SK-N-SH (cell line): Measurements from ENCODE around the gene SPI1. TPM values are rescaled to one million over a fixed set of nuclear protein-coding genes. Genes with fewer than 3 reads are reported as not detected.
A peak's percentile ranks its signal among the peaks of the same experiment; 100 is the strongest.

Experiments
- CHD2 ChIP-seq: fragments of 150-350 bp; IDR thresholded peaks from 2 replicates; pipeline ENCODE4 v1.6.1; 2018; ENCODE audit warnings: low read length; ENCODE audit not compliant: partially characterized antibody
- ELF1 ChIP-seq: IDR thresholded peaks from 2 replicates; pipeline ENCODE4 v1.4.0; 2012
- EZH2phosphoT487 ChIP-seq: fragments of 200-600 bp; sonication (generic); IDR thresholded peaks from 2 replicates; pipeline ENCODE4 v1.6.1; 2017; ENCODE audit warnings: low read depth, mixed run types, mild to moderate bottlenecking, antibody characterized with exemption, moderate library complexity, borderline replicate concordance
- FOXJ3 ChIP-seq: sonication (generic); formaldehyde crosslinking; IDR thresholded peaks from 2 replicates; pipeline ENCODE4 v1.5.1; 2020; ENCODE audit warnings: mild to moderate bottlenecking, missing genetic modification reagents
- IRF3 ChIP-seq: fragments of 150-350 bp; IDR thresholded peaks from 2 replicates; pipeline ENCODE4 v1.6.1; 2016; ENCODE audit warnings: mild to moderate bottlenecking, low read depth, low read length
- JUND ChIP-seq: IDR thresholded peaks from 2 replicates; pipeline ENCODE4 v1.4.0; 2012
- MEF2A ChIP-seq: IDR thresholded peaks from 2 replicates; pipeline ENCODE4 v1.4.0; 2012; ENCODE audit warnings: low read depth, borderline replicate concordance
- REST ChIP-seq: IDR thresholded peaks from 2 replicates; pipeline ENCODE4 v1.6.1; 2012; ENCODE audit warnings: mild to moderate bottlenecking, low read depth, low read length, moderate library complexity
- RXRA ChIP-seq: IDR thresholded peaks from 2 replicates; pipeline ENCODE4 v1.4.0; 2012; ENCODE audit warnings: low read depth, mild to moderate bottlenecking, borderline replicate concordance
- TAF1 ChIP-seq: IDR thresholded peaks from 2 replicates; pipeline ENCODE4 v1.6.1; 2012; ENCODE audit warnings: low read depth, mild to moderate bottlenecking, low read length, moderate library complexity, borderline replicate concordance
- USF1 ChIP-seq: IDR thresholded peaks from 2 replicates; pipeline ENCODE4 v1.4.0; 2012; ENCODE audit warnings: low read depth, borderline replicate concordance
- YY1 ChIP-seq: IDR thresholded peaks from 2 replicates; pipeline ENCODE4 v1.4.0; 2012; ENCODE audit warnings: low read depth, mild to moderate bottlenecking
- polyA plus RNA-seq, 3 experiments: library from polyadenylated mRNA; depleted of rRNA; stranded (reverse); fragments of >200 nt; gene quantifications; 2 replicates each; pipeline ENCODE4 v1.2.3, GENCODE V29; 2012
- TF ChIP-seq, protein P1 (sequence below): IDR thresholded peaks from 2 replicates; pipeline ENCODE4 v1.4.0; 2012; ENCODE audit warnings: low read depth, borderline replicate concordance

SPI1 gene
- polyA plus RNA-seq, 1 of the 3 experiments (the other 2 are of a cell fraction) = not detected

GRCh38 chr11:47400768-47401279 is 22.5 kb upstream of the SPI1 start (continued):
- 0 out of 2 replicates have a peak, but pooled peaks have one; percentile 35 for TF ChIP-seq FOXJ3 (CRISPR knock-in tag)
- TF ChIP-seq RXRA = no peak
- no peak for TF ChIP-seq USF1
- no peak for TF ChIP-seq EZH2phosphoT487
- no peak for TF ChIP-seq YY1
- no peak for TF ChIP-seq IRF3
- TF ChIP-seq REST = peak; percentile 51; the same call in 1 of the 2 replicates
- TF ChIP-seq MEF2A = no peak
- no peak for TF ChIP-seq TAF1
- no peak for TF ChIP-seq ELF1
- TF ChIP-seq CHD2 = peak; percentile 17
- TF ChIP-seq JUND = no peak
- TF ChIP-seq, protein P1, sequence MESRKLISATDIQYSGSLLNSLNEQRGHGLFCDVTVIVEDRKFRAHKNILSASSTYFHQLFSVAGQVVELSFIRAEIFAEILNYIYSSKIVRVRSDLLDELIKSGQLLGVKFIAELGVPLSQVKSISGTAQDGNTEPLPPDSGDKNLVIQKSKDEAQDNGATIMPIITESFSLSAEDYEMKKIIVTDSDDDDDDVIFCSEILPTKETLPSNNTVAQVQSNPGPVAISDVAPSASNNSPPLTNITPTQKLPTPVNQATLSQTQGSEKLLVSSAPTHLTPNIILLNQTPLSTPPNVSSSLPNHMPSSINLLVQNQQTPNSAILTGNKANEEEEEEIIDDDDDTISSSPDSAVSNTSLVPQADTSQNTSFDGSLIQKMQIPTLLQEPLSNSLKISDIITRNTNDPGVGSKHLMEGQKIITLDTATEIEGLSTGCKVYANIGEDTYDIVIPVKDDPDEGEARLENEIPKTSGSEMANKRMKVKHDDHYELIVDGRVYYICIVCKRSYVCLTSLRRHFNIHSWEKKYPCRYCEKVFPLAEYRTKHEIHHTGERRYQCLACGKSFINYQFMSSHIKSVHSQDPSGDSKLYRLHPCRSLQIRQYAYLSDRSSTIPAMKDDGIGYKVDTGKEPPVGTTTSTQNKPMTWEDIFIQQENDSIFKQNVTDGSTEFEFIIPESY = no peak
